Esophagus (tissue), 2 donors: ENCODE measurements around the gene SEC24D. TPM values are rescaled to one million over a fixed set of nuclear protein-coding genes. Genes with fewer than 3 reads are reported as not detected.

Source experiments
- H3K27ac ChIP-seq, 2 donors: one replicate each; pipeline ENCODE4 v1.5.1; 2013; ENCODE audit warnings: low read depth in 2 of 2, mild to moderate bottlenecking in 2 of 2, inconsistent platforms in 1 of 2, low read length in 1 of 2, moderate library complexity in 1 of 2
- H3K27me3 ChIP-seq, 2 donors: one replicate each; pipeline ENCODE4 v1.6.1; 2013; ENCODE audit warnings: low read length in 2 of 2, control low read depth in 1 of 2, mild to moderate bottlenecking in 1 of 2; ENCODE audit not compliant: insufficient read depth in 2 of 2, control insufficient read depth in 1 of 2
- H3K36me3 ChIP-seq, 2 donors: one replicate each; pipeline ENCODE4 v1.6.1; 2013; ENCODE audit warnings: low read length in 1 of 2; ENCODE audit not compliant: control insufficient read depth in 2 of 2, insufficient read depth in 2 of 2
- H3K4me1 ChIP-seq, 2 donors: one replicate each; pipeline ENCODE4 v1.6.1; 2013; ENCODE audit warnings: low read length in 1 of 2; ENCODE audit not compliant: control insufficient read depth in 2 of 2, insufficient read depth in 2 of 2
- H3K4me3 ChIP-seq, 2 donors: one replicate each; pipeline ENCODE4 v1.5.1; 2013; ENCODE audit warnings: low read length in 2 of 2, mild to moderate bottlenecking in 2 of 2, low read depth in 1 of 2, moderate library complexity in 1 of 2
- H3K9me3 ChIP-seq, 2 donors: one replicate each; pipeline ENCODE4 v1.6.1; 2013; ENCODE audit warnings: mild to moderate bottlenecking in 2 of 2, low read depth in 1 of 2, low read length in 1 of 2, moderate library complexity in 1 of 2; ENCODE audit not compliant: control insufficient read depth in 2 of 2, insufficient read depth in 1 of 2
- WGBS, 2 donors: extraction: QIAGEN DNeasy Blood & Tissue Kit; methylation state at CpG; one replicate each; pipeline ENCODE4 v1.1.7; 2013; 5-methylcytosine and 5-hydroxymethylcytosine counted together
- polyA plus RNA-seq, 2 donors: library from polyadenylated mRNA; stranded (reverse); fragments of 200-250 nt; gene quantifications; one replicate each; pipeline ENCODE4 v1.2.3, GENCODE V29; 2013
- donor health status: healthy with polysubstance abuse.
- donor health status: Bipolar disorder and iron deficiency.

SEC24D gene
- polyA plus RNA-seq, 2 donors, result 4.1 to 8.5 TPM

- Histone ChIP-seq H3K27me3 (no peaks in the 10 kb centered on the region), H3K36me3 (peaks cover 4 to 6% of the 10 kb centered on the region in 2 donors), H3K4me3 (no peak overlapping the region), H3K4me1 (no peaks in the 10 kb centered on the region), H3K27ac (no peak overlapping the region), H3K9me3 (no peaks in the 10 kb centered on the region)
- WGBS, 2 donors, result 60 to 63% methylated on average over 3 of the region's 3 CpGs
Observed at GRCh38 chr4:118716304-118716703, 119.6 kb downstream of the SEC24D start.

GRCh38 chr4:118714682-118715081 lies 121.2 kb downstream of the SEC24D start:
- no peaks in the 10 kb centered on the region for H3K4me1 ChIP-seq
- no peak overlapping the region for H3K27ac ChIP-seq
- H3K36me3 ChIP-seq, result peaks cover 8 to 9% of the 10 kb centered on the region in 2 donors
- H3K9me3 ChIP-seq, result no peaks in the 10 kb centered on the region
- no peaks in the 10 kb centered on the region for H3K27me3 ChIP-seq
- WGBS, 2 donors, result 94 to 96% methylated on average over 4 of the region's 4 CpGs
- no peak overlapping the region for H3K4me3 ChIP-seq

- no peak overlapping the region for H3K4me3 ChIP-seq
- H3K9me3 ChIP-seq, result no peaks in the 10 kb centered on the region
- 69 to 76% methylated on average over 1 of the region's 1 CpG for WGBS, 2 donors
- H3K27ac ChIP-seq, result no peak overlapping the region
- no peaks in the 10 kb centered on the region for H3K4me1 ChIP-seq
- H3K27me3 ChIP-seq, result no peaks in the 10 kb centered on the region
- peaks cover 8 to 9% of the 10 kb centered on the region in 2 donors for H3K36me3 ChIP-seq
Observed at GRCh38 chr4:118712872-118713271, 123.1 kb downstream of the SEC24D start.

GRCh38 chr4:118711052-118711451 lies 124.9 kb downstream of the SEC24D start:
- Histone ChIP-seq H3K36me3 (peaks cover 8 to 9% of the 10 kb centered on the region in 2 donors), H3K9me3 (no peaks in the 10 kb centered on the region), H3K4me1 (no peaks in the 10 kb centered on the region), H3K27ac (no peak overlapping the region), H3K27me3 (no peaks in the 10 kb centered on the region), H3K4me3 (no peak overlapping the region)
- 89 to 91% methylated on average over 2 of the region's 2 CpGs for WGBS, 2 donors

- no peaks in the 10 kb centered on the region for H3K4me1 ChIP-seq
- H3K36me3 ChIP-seq, result peaks cover 4 to 8% of the 10 kb centered on the region in 2 donors
- no peaks in the 10 kb centered on the region for H3K27me3 ChIP-seq
- 45 to 95% methylated on average over 2 of the region's 2 CpGs for WGBS, 2 donors
- H3K27ac ChIP-seq, result no peak overlapping the region
- no peaks in the 10 kb centered on the region for H3K9me3 ChIP-seq
- H3K4me3 ChIP-seq, result no peak overlapping the region
Observed at GRCh38 chr4:118703118-118703517, 132.8 kb downstream of the SEC24D start.

GRCh38 chr4:118684873-118685811 lies 150.8 kb downstream of the SEC24D start, which contains the start of gene METTL14:
Gene METTL14, plus strand, starts transcription at chr4:118685392. Its CDS starts 143 bp downstream, at chr4:118685535.
- Histone ChIP-seq H3K9me3 (no peaks in the 10 kb centered on the region), H3K4me1 (no peaks in the 10 kb centered on the region), H3K27me3 (no peaks in the 10 kb centered on the region), H3K4me3 (peak within 1 kb of the TSS; percentile 69 to 79), H3K27ac (peak within 1 kb of the TSS; percentile 91 to 96), H3K36me3 (peaks cover 0 to 4% of the 10 kb centered on the region in 2 donors)
- 5% methylated on average over 39 to 42 of the region's 42 CpGs for WGBS, 2 donors

- H3K9me3 ChIP-seq, result no peaks in the 10 kb centered on the region
- H3K4me3 ChIP-seq, result no peak overlapping the region
- no peak overlapping the region for H3K27ac ChIP-seq
- no peaks in the 10 kb centered on the region for H3K27me3 ChIP-seq
- peaks cover 0 to 2% of the 10 kb centered on the region in 2 donors for H3K36me3 ChIP-seq
- 19 to 27% methylated on average over 2 of the region's 2 CpGs for WGBS, 2 donors
- H3K4me1 ChIP-seq, result no peaks in the 10 kb centered on the region
Observed at GRCh38 chr4:118683513-118683912, 152.4 kb downstream of the SEC24D start.

GRCh38 chr4:118682928-118683327 lies 153.0 kb downstream of the SEC24D start:
- H3K27me3 ChIP-seq, result no peaks in the 10 kb centered on the region
- H3K9me3 ChIP-seq, result no peaks in the 10 kb centered on the region
- no peak overlapping the region for H3K4me3 ChIP-seq
- 32 to 54% methylated on average over 1 of the region's 1 CpG for WGBS, 2 donors
- peaks cover 0 to under 1% of the 10 kb centered on the region in 2 donors for H3K36me3 ChIP-seq
- H3K4me1 ChIP-seq, result no peaks in the 10 kb centered on the region
- no peak overlapping the region for H3K27ac ChIP-seq

GRCh38 chr4:118680808-118681207 lies 155.1 kb downstream of the SEC24D start:
- 73 to 76% methylated on average over 1 of the region's 1 CpG for WGBS, 2 donors

More at GRCh38 chr4:118680808-118681207, 155.1 kb downstream of the SEC24D start:
- no peaks in the 10 kb centered on the region for H3K27me3 ChIP-seq
- H3K4me1 ChIP-seq, result no peaks in the 10 kb centered on the region
- H3K4me3 ChIP-seq, result no peak overlapping the region
- H3K27ac ChIP-seq, result no peak overlapping the region
- no peaks in the 10 kb centered on the region for H3K36me3 ChIP-seq
- no peaks in the 10 kb centered on the region for H3K9me3 ChIP-seq
